HG03159 (cell line): Measurements from ENCODE around the gene EFNA5.
"Not testable (repeated sequence)": the region's sequence is repeated elsewhere in the genome, so short reads cannot be mapped to it uniquely, and the experiment has no call there.

Experiments
- ATAC-seq: cut with Tn5 transposase; IDR thresholded peaks from one replicate; pipeline ENCODE4 v1.9.1; 2021; ENCODE audit warnings: mild to moderate bottlenecking, moderate library complexity; ENCODE audit not compliant: unreplicated experiment

EFNA5 gene

GRCh38 chr5:107377277-107377609 lies 293.5 kb downstream of the EFNA5 start:
- no peak for ATAC-seq

GRCh38 chr5:107376546-107377276 lies 294.0 kb downstream of the EFNA5 start:
- ATAC-seq, result no peak

DNA sequence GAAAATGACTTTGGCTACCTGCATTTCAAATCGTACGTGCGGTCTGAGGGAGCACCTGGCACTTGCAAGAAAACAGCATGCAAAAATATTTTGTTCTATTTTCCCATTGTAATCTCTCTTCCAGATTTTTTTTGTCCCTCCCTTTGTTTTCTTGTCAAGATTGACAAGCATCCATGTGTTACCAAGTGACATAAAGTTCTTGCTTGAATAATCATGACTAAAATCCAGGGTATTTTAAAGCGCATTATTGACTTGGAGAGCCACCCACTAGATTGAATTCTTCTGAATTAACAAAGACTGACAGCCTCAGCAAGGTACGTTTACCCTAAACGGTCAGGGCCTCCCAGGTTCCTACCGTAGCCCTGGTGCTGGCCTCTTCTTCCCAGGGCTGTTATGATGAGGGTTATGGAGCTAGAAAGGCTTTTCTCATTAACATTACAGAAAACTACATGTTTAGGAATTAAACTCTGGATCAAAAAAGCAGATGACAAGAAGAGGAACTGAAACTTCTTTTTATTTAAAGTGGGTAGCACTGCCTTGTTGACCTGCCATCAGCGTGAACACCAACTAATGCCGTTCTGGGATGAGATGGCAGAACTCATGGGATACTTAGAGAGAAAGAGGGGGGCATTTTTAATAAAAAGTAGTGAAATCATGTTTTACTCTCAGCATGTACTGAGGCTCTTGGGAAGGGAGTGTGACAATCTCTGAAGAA lies 297.0 kb downstream of the EFNA5 start:
- peak; percentile 79 for ATAC-seq

GRCh38 chr5:107372723-107373450 lies 297.9 kb downstream of the EFNA5 start:
- ATAC-seq, result no peak

- ATAC-seq, result no peak
These were observed 300.3 kb downstream of the EFNA5 start for GRCh38 chr5:107370396-107370968.

DNA sequence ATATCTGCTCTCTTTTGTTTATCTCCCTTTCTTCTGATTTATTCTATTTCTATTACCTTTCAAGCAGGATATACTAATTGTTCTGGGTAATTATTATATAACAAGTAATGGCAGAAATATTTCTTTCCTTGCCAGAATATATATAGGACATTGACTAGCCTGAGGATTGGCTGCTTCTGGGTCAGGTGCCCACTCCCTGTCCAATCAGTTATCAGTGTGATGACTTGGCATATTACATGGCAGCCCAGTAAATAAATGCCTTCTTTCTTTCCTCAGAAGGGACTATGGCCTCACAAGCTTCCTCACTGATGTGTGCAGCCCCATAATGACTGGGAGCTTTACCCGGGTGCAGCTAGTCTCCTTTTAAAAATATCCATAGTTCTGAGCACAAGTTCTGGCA lies 301.1 kb downstream of the EFNA5 start:
- no peak for ATAC-seq

GRCh38 chr5:107368615-107369014 lies 302.1 kb downstream of the EFNA5 start:
- ATAC-seq, result no peak

DNA sequence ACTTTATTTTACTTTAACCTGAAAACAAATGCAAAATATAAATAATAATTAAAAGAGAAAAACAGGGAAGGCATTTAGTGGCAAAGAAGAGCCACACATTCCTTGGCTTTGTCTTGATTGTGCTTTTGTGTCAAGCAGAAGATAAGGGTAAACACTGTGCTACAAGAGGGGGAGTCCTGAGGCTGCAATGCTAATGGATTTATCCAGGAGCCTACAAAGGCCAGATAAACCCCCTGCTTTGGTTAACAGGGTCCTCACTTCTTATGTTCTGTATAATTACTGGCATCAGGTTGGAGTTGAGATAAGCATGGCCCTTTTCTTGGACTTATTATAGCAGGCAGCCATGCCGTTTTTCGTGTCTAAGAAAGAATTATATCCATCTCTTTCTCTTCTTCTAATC lies 302.8 kb downstream of the EFNA5 start:
- no peak for ATAC-seq

DNA sequence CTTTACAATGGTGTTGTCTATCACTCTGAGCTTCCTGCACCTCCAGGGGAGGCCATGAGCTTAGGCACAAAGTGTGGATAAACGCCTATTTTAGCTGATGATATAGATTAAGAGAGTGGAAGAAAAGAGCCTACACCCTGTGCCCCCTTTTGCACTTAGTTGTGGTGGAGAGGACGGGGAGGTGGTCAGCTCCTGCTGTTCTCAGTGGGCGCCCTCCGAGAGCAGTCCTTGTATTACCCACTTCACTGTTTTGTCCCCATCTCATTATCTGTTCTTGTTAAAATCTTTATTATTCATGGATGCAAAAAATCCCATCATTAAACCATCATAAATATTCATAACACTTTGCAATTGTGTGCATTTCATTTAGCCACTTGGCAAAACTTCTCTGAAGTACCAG lies 303.3 kb downstream of the EFNA5 start:
- ATAC-seq, result no peak

GRCh38 chr5:107365320-107366109 lies 305.2 kb downstream of the EFNA5 start:
- peak; percentile 50 for ATAC-seq

GRCh38 chr5:107364443-107365319 lies 306.1 kb downstream of the EFNA5 start:
- peak; percentile 8 for ATAC-seq

DNA sequence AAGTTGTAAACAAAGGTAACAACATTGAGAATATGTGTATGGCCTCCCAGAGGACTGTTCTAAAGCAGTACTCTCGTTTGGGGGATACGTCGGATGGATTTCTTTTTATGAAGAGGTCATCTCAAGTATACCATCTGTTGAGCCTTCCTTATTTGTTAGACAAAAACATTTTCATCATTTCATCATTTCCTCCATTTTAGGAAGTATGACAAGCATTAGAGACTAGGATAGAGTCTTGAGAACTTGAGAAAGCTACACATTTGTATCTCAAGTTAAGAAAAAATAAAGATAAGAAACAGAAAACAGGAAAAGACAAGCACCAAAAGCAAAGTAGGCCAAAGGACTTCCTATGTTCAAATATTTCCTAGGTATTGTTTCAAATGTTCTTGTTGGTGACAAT lies 307.0 kb downstream of the EFNA5 start:
- no peak for ATAC-seq

DNA sequence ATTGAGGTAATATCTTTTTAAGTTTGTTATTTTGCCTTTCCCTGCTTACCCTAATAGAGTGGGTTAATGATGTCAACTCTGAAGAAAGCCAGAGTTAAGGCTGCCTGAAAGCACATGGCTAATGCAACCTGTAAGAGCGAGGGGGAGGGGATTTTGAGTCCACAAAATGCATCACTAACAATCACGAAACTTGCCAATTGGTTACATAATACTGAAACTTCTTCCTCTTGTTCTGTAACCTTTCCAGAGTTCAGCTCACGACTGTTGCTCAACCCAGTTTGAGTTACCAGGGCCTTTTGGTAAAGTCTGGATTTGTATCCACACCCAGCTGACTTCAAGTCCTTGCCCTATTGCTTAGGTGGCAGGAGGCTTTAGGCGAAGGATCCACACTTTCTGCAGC lies 308.8 kb downstream of the EFNA5 start:
- no peak for ATAC-seq

GRCh38 chr5:107359916-107360234 lies 310.9 kb downstream of the EFNA5 start:
- no peak for ATAC-seq

- no peak for ATAC-seq
These were observed 311.5 kb downstream of the EFNA5 start for GRCh38 chr5:107359033-107359915.

DNA sequence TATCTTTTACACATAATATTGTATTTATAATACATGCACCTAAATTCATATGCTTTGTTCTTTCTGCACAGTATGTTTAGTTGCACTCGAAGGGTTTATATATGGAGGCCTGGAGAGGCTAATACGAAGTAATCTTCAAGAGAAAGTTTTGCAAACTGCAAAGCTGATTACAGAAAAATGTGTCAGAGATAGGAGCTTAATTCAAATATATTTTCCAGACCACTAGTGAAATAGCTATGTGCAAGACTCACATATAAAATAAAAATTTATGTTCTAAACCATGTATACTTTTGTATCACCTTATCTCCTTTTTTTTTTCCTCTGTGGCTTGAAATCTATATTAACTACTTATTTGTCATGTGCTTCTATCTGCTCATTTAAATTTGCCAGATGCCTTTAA lies 313.8 kb downstream of the EFNA5 start:
- ATAC-seq, result no peak

- ATAC-seq, result no peak
These were observed 318.2 kb downstream of the EFNA5 start for GRCh38 chr5:107352576-107352975.

- not testable (repeated sequence) for ATAC-seq
These were observed 324.2 kb downstream of the EFNA5 start for GRCh38 chr5:107346580-107346979.

DNA sequence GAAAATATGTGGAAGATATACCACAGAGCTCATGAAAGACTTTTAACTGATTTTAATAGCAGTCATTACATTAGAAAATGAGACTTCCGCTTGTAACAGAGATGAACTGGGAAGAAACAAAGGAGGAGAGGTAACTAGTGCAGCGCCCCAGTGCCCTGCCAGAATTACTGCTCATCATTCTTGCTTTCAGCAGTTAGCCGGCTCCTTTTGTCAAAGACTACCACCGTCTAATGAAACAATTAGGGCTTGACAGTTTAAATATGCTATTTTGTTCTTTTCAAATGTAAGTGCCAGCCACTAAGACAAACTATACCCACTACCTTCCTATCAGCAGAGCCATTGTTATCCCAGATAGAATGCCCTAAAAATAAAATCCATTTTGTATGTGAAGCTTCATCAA lies 328.4 kb downstream of the EFNA5 start:
- no peak for ATAC-seq
